Activated T-cell treated with anti-CD3 and anti-CD28 coated beads, Interleukin-2, amount 50 U/mL, for 24 hours (primary cell): ENCODE results near the gene MRPS11.
"Not testable (repeated sequence)": the region's sequence is repeated elsewhere in the genome, so short reads cannot be mapped to it uniquely, and the experiment has no call there.

ENCODE experiments used
- DNase-seq: peaks from one replicate; pipeline ENCODE4 v3.0.0-alpha.2; 2020
- H3K27ac Mint-ChIP-seq: 2 replicates; pipeline ENCODE4 v1.8.0; 2020; ENCODE audit warnings: mild to moderate bottlenecking, mixed read lengths
- H3K27me3 Mint-ChIP-seq: 2 replicates; pipeline ENCODE4 v1.8.0; 2020; ENCODE audit warnings: mixed read lengths
- H3K36me3 Mint-ChIP-seq: 2 replicates; pipeline ENCODE4 v1.8.0; 2020; ENCODE audit warnings: low read depth, mixed read lengths
- H3K4me1 Mint-ChIP-seq: 2 replicates; pipeline ENCODE4 v1.8.0; 2020; ENCODE audit warnings: low read depth, mixed read lengths
- H3K4me3 Mint-ChIP-seq: 2 replicates; pipeline ENCODE4 v1.8.0; 2020; ENCODE audit warnings: mild to moderate bottlenecking, moderate library complexity, mixed read lengths
- H3K9me3 Mint-ChIP-seq: 2 replicates; pipeline ENCODE4 v1.8.0; 2020; ENCODE audit warnings: mixed read lengths

Gene MRPS11

GRCh38 chr15:88467073-88467934, at the start of gene MRPS11, which contains the start of gene MRPL46:
TSS of gene MRPS11 (plus strand) at chr15:88467708. CDS start at chr15:88467718, 10 bp downstream.
TSS of gene MRPL46 (minus strand) at chr15:88467388. CDS start at chr15:88467377, 11 bp downstream.
- Mint-ChIP-seq H3K9me3 (no peaks in the 10 kb centered on the region), H3K27ac (peak within 1 kb of the TSS; percentile 100), H3K4me1 (peaks cover 35% of the 10 kb centered on the region), H3K4me3 (peak within 1 kb of the TSS; percentile 88), H3K36me3 (peaks cover 41% of the 10 kb centered on the region), H3K27me3 (no peaks in the 10 kb centered on the region)
- DNase-seq = peak; percentile 91

- DNase-seq = no peak
- peak overlapping the region; percentile 44 for H3K27ac Mint-ChIP-seq
Observed at GRCh38 chr15:88419830-88420229, 47.7 kb upstream of the MRPS11 start.

GRCh38 chr15:88423331-88423730, 44.2 kb upstream of the MRPS11 start:
- no peak for DNase-seq
- Mint-ChIP-seq H3K27ac (no peak overlapping the region), H3K9me3 (peaks cover 3% of the 10 kb centered on the region), H3K4me1 (peaks cover 20% of the 10 kb centered on the region), H3K4me3 (no peak overlapping the region), H3K27me3 (peaks cover 62% of the 10 kb centered on the region), H3K36me3 (no peaks in the 10 kb centered on the region)

More at GRCh38 chr15:88419830-88420229, 47.7 kb upstream of the MRPS11 start:
- Mint-ChIP-seq H3K4me1 (peaks cover 20% of the 10 kb centered on the region), H3K27me3 (peaks cover 66% of the 10 kb centered on the region), H3K36me3 (no peaks in the 10 kb centered on the region), H3K9me3 (peaks cover 3% of the 10 kb centered on the region), H3K4me3 (no peak overlapping the region)

DNA sequence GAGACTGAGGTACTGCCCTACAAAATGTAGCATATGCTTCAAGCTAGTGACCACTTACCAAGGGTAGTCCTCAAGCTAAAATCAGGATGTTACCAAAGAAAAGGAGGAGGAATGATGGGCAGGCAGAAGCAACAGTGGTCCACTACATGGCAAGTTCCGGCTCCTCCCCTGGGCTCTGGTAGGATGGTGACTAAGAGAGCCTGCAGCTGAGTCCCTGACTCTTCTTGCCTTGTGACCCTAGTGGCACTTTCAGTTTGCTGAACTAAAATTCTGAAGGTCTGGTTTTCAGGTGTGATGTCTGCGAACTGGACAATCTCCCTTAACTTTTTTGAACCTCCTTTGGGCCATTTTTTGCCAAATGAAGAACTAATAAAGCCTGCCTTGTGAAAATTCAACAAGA, 41.2 kb upstream of the MRPS11 start:
- no peak for DNase-seq
- Mint-ChIP-seq H3K27ac (no peak overlapping the region), H3K36me3 (no peaks in the 10 kb centered on the region), H3K4me1 (no peaks in the 10 kb centered on the region), H3K4me3 (no peak overlapping the region), H3K9me3 (no peaks in the 10 kb centered on the region), H3K27me3 (peaks cover 64% of the 10 kb centered on the region)

- no peaks in the 10 kb centered on the region for H3K9me3 Mint-ChIP-seq
Observed at GRCh38 chr15:88428053-88428452, 39.5 kb upstream of the MRPS11 start.

GRCh38 chr15:88428805-88429605, 38.5 kb upstream of the MRPS11 start:
- Mint-ChIP-seq H3K36me3 (no peaks in the 10 kb centered on the region), H3K4me1 (no peaks in the 10 kb centered on the region), H3K4me3 (no peak overlapping the region), H3K9me3 (no peaks in the 10 kb centered on the region), H3K27ac (no peak overlapping the region), H3K27me3 (peaks cover 47% of the 10 kb centered on the region)
- DNase-seq = no peak

More at GRCh38 chr15:88428053-88428452, 39.5 kb upstream of the MRPS11 start:
- no peaks in the 10 kb centered on the region for H3K4me1 Mint-ChIP-seq
- no peaks in the 10 kb centered on the region for H3K36me3 Mint-ChIP-seq
- DNase-seq = no peak
- H3K4me3 Mint-ChIP-seq = no peak overlapping the region
- H3K27me3 Mint-ChIP-seq = peaks cover 50% of the 10 kb centered on the region
- H3K27ac Mint-ChIP-seq = no peak overlapping the region

DNA sequence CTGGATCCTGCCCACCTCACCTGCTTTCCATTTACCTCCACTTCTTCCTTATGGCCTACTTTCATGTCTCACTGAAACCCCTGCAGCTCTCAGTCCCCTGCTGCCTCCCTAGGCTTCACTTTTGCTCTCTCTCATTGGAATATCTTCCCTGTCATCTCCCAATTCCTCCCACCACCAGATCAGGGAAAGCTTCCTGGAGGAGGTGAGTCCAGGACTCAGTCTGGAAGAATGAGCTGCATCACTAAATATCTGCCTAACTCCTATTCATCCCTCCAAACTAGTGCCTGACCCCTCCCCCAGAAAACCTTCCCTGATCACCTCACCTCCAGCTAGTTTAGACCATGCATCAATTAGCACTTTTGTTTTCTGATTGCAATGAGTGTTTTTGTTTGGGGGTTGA, 37.5 kb upstream of the MRPS11 start:
- Mint-ChIP-seq H3K27ac (no peak overlapping the region), H3K27me3 (peaks cover 42% of the 10 kb centered on the region), H3K36me3 (no peaks in the 10 kb centered on the region), H3K4me3 (no peak overlapping the region), H3K9me3 (no peaks in the 10 kb centered on the region), H3K4me1 (no peaks in the 10 kb centered on the region)
- DNase-seq = no peak

GRCh38 chr15:88431441-88431840, 36.1 kb upstream of the MRPS11 start:
- H3K4me1 Mint-ChIP-seq = peaks cover 4% of the 10 kb centered on the region
- no peaks in the 10 kb centered on the region for H3K36me3 Mint-ChIP-seq
- DNase-seq = no peak
- H3K4me3 Mint-ChIP-seq = no peak overlapping the region
- H3K9me3 Mint-ChIP-seq = no peaks in the 10 kb centered on the region
- peaks cover 36% of the 10 kb centered on the region for H3K27me3 Mint-ChIP-seq
- H3K27ac Mint-ChIP-seq = no peak overlapping the region

DNA sequence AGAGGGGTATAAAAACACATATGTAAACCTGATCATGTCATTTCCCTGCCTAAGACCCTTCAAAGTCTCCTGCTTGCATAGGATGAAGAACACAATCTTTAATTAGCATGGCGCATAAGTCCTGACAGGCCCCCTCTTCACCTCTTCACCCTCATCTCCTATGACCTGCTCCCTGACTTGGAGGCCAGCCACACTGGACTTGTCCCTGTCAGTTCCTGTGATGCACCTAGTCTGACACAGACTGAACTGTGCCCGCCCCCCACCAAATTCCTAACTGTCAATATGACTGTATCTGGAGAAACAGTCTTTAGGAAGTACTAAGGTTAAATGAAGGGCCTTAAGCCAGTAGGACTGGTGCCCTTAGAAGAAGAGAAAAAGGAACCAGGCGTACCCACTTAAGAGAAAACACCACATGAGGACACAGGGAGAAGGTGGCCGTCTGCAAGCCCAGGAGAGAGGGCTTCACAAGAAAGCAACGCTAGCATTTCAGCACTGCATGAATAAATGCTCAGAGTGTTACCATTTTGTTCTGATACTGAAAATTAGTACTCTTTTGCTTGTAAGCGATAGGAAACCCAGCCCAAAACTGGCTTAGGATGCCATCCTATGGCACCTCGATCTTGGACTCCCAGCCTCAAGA, 34.3 kb upstream of the MRPS11 start:
- Mint-ChIP-seq H3K4me3 (no peak overlapping the region), H3K27me3 (peaks cover 38% of the 10 kb centered on the region), H3K27ac (no peak overlapping the region), H3K4me1 (peaks cover 4% of the 10 kb centered on the region), H3K9me3 (no peaks in the 10 kb centered on the region), H3K36me3 (no peaks in the 10 kb centered on the region)
- DNase-seq = no peak

GRCh38 chr15:88434106-88434505, 33.4 kb upstream of the MRPS11 start:
- peaks cover 41% of the 10 kb centered on the region for H3K27me3 Mint-ChIP-seq
- not testable (repeated sequence) for DNase-seq, H3K27ac Mint-ChIP-seq, H3K9me3 Mint-ChIP-seq, H3K36me3 Mint-ChIP-seq, H3K4me3 Mint-ChIP-seq, H3K4me1 Mint-ChIP-seq

- peaks cover 4% of the 10 kb centered on the region for H3K9me3 Mint-ChIP-seq
- peaks cover 6% of the 10 kb centered on the region for H3K4me1 Mint-ChIP-seq
- no peak overlapping the region for H3K27ac Mint-ChIP-seq
- no peaks in the 10 kb centered on the region for H3K36me3 Mint-ChIP-seq
- H3K27me3 Mint-ChIP-seq = peaks cover 57% of the 10 kb centered on the region
- no peak overlapping the region for H3K4me3 Mint-ChIP-seq
- DNase-seq = no peak
Observed at GRCh38 chr15:88438181-88438580, 29.3 kb upstream of the MRPS11 start.

DNA sequence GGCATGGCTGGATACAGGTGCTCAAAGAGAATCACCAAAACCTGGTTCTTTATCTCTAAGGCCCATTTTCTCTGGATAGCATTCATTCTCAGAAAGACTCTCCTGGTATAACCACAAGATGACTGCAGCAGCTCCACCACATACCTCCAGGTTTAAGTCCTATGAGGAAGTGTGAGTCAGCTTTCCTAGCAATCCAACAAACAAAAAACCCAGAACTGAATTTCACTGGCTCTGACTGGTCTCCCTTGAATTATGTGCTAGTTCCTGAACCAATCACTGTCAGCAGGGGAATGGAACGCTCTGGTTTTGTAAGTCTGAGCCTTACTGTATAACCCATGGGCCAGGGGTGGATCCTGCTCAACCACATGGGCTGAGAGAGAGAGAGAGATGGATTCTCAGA, 27.5 kb upstream of the MRPS11 start:
- Mint-ChIP-seq H3K9me3 (peaks cover 16% of the 10 kb centered on the region), H3K27ac (no peak overlapping the region), H3K4me1 (peaks cover 6% of the 10 kb centered on the region), H3K4me3 (no peak overlapping the region), H3K36me3 (no peaks in the 10 kb centered on the region), H3K27me3 (peaks cover 66% of the 10 kb centered on the region)
- no peak for DNase-seq

GRCh38 chr15:88441076-88441730, 26.3 kb upstream of the MRPS11 start:
- Mint-ChIP-seq H3K4me1 (peaks cover 2% of the 10 kb centered on the region), H3K36me3 (no peaks in the 10 kb centered on the region), H3K27ac (no peak overlapping the region), H3K4me3 (no peak overlapping the region), H3K9me3 (peaks cover 16% of the 10 kb centered on the region), H3K27me3 (peaks cover 63% of the 10 kb centered on the region)
- no peak for DNase-seq

DNA sequence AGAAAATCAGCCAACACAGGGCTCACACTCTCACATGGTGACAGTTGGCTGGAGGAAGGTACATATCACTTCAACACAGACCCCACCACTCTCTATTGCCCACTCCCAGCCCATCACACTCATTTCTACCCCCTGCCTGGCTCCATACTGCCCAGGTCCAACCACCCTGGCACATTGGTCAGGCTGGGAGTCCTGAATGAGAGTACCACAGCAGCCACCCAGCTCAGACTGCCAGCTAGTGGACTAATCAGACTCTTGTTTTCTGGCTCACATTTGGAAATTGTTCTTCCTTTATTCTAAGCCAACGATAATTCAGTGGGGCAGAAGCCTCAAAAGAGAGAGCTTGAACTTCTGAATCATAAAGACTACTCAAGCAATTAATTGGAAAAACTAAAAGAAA, 20.3 kb upstream of the MRPS11 start:
- peaks cover 38% of the 10 kb centered on the region for H3K27me3 Mint-ChIP-seq
- peaks cover 5% of the 10 kb centered on the region for H3K4me1 Mint-ChIP-seq
- H3K36me3 Mint-ChIP-seq = no peaks in the 10 kb centered on the region
- no peak overlapping the region for H3K27ac Mint-ChIP-seq
- H3K4me3 Mint-ChIP-seq = no peak overlapping the region
- DNase-seq = no peak
- H3K9me3 Mint-ChIP-seq = peaks cover 16% of the 10 kb centered on the region
